Transverse colon (tissue), 4 donors: ENCODE measurements around the gene SLC2A4. TPM values are rescaled to one million over a fixed set of nuclear protein-coding genes. Genes with fewer than 3 reads are reported as not detected.

Source experiments
- DNase-seq: peaks from one replicate; pipeline ENCODE4 v3.0.0-alpha.2; 2019
- H3K27ac ChIP-seq, 4 donors: fragments of 200-600 bp; sonication (generic); 2 replicates each; pipeline ENCODE4 v1.5.1; 2016 to 2018; ENCODE audit warnings: inconsistent platforms in 4 of 4
- H3K27me3 ChIP-seq: fragments of 200-600 bp; sonication (generic); 2 replicates; pipeline ENCODE4 v1.5.1; 2017; ENCODE audit warnings: inconsistent platforms
- H3K36me3 ChIP-seq, 4 donors: fragments of 200-600 bp; sonication (generic); 2 replicates each; pipeline ENCODE4 v1.5.1; 2017 to 2019; ENCODE audit warnings: inconsistent platforms in 4 of 4
- H3K4me1 ChIP-seq, 4 donors: fragments of 200-600 bp; sonication (generic); 2 replicates each; pipeline ENCODE4 v1.5.1; 2017 to 2020; ENCODE audit warnings: inconsistent platforms in 4 of 4
- H3K4me3 ChIP-seq, 4 donors: fragments of 200-600 bp; sonication (generic); 1 replicate in 1 of 4; 2 replicates in 3 of 4; pipeline versions ENCODE4 v1.5.1 to v1.6.1; 2017 to 2019; ENCODE audit warnings: inconsistent platforms in 4 of 4
- H3K9me3 ChIP-seq, 2 donors: fragments of 200-600 bp; sonication (generic); 2 replicates each; pipeline ENCODE4 v1.5.1; 2017 to 2019; ENCODE audit warnings: inconsistent platforms in 2 of 2
- CTCF ChIP-seq, 5 experiments: fragments of 200-600 bp in 3 of 5; fragments of 450-650 bp in 2 of 5; sonication (generic) in 3 of 5; IDR thresholded peaks; 1 replicate in 2 of 5; 2 replicates in 3 of 5; pipeline ENCODE4 v1.5.1; 2016 to 2017; ENCODE audit warnings: antibody characterized with exemption in 5 of 5, inconsistent platforms in 3 of 5, mild to moderate bottlenecking in 2 of 5, moderate library complexity in 1 of 5
- EP300 ChIP-seq: sonication (generic); formaldehyde crosslinking; IDR thresholded peaks from one replicate; pipeline ENCODE4 v1.6.1; 2017; ENCODE audit warnings: antibody characterized with exemption, low read depth
- POLR2A ChIP-seq: fragments of 450-650 bp; IDR thresholded peaks from one replicate; pipeline ENCODE4 v1.6.1; 2016; ENCODE audit warnings: antibody characterized with exemption, mild to moderate bottlenecking, moderate library complexity
- POLR2AphosphoS5 ChIP-seq, 3 donors: sonication (generic); formaldehyde crosslinking; IDR thresholded peaks; one replicate each; pipeline ENCODE4 v1.6.1; 2016; ENCODE audit warnings: antibody characterized with exemption in 3 of 3
- WGBS, 2 donors: methylation state at CpG; one replicate each; pipeline ENCODE4 v1.1.5; 2018; ENCODE audit warnings: low coverage in 1 of 2; 5-methylcytosine and 5-hydroxymethylcytosine counted together
- in situ Hi-C, 4 donors: fragments of 200-750 bp; cut with MboI; loops; one replicate each; pipeline versions ENCODE4 v1.15.0 to v1.15.1; 2017; ENCODE audit warnings: low sequenced_read_pairs in 3 of 4, low pct_ligation_motif_present in 1 of 4, low pct_unique_long_range_greater_than_20kb in 1 of 4
- intact Hi-C: fragments of 100-400 bp; cut with DNase I; formaldehyde crosslinking; loops from one replicate; pipeline ENCODE4 v1.15.1; 2023; ENCODE audit warnings: low total_unique reads
- total RNA-seq, 4 donors: library from RNA; depleted of rRNA; stranded (reverse); fragments of >200 nt; gene quantifications; one replicate each; pipeline ENCODE4 v1.1.0, GENCODE V29; 2016

SLC2A4 gene
- 10 to 100 TPM in 3 of 4 donors, 1 to 10 TPM in 1; 9.7 to 35.5 (median 20.3) TPM for total RNA-seq

GRCh38 chr17:7281074-7281952 is at the start of gene SLC2A4:
TSS of gene SLC2A4 (plus strand) at chr17:7281718. CDS start at chr17:7281935, 217 bp downstream.
- TF ChIP-seq POLR2AphosphoS5 (IDR thresholded peaks at IDR 0.05) (peak; percentile 57 to 73 (median 59)), POLR2A (peak; percentile 54), EP300 (no peak)
- no peaks in the 10 kb centered on the region for H3K27me3 ChIP-seq
- intact Hi-C loops (loop anchor here (2.0 kb wide), 1 partner anchor 15 kb away; no protein-coding TSS in a partner anchor), in situ Hi-C loops (loop anchor here in 2 of 4 donors (25.0 kb wide), 1 partner anchor 244 kb away; the partner anchor contains the start of genes SLC16A11 (in 2 of the 2) and SLC16A13 (in 2 of the 2))
- peak; percentile 97 for DNase-seq
- WGBS, 2 donors: 0 to 10% methylated on average over 2 to 61 of the region's 71 CpGs
- peak within 1 kb of the TSS; percentile 41 to 71 (median 48) for H3K4me3 ChIP-seq
- H3K27ac ChIP-seq: peak within 1 kb of the TSS; percentile 84 to 89 (median 86)
- peaks cover 12 to 42% (median 33%) of the 10 kb centered on the region in 4 donors for H3K4me1 ChIP-seq
- H3K9me3 ChIP-seq: no peaks in the 10 kb centered on the region
- no peaks in the 10 kb centered on the region for H3K36me3 ChIP-seq

- in situ Hi-C loops: loop anchor here in 1 of 4 donors (25.0 kb wide), 1 partner anchor 905 kb away; no protein-coding TSS in a partner anchor
- TF ChIP-seq POLR2AphosphoS5 (IDR thresholded peaks at IDR 0.05): no peak
- TF ChIP-seq EP300: no peak
- no peak for TF ChIP-seq CTCF (IDR thresholded peaks at IDR 0.05)
- no peak for TF ChIP-seq POLR2A
- H3K4me1 ChIP-seq: peaks cover 24 to 48% (median 31%) of the 10 kb centered on the region in 4 donors
- H3K36me3 ChIP-seq: peaks cover 0 to 20% (median 9%) of the 10 kb centered on the region in 4 donors
- intact Hi-C loops: no loop called here
- WGBS, 2 donors: 77 to 80% methylated on average over 3 to 5 of the region's 5 CpGs
- DNase-seq: no peak
- no peaks in the 10 kb centered on the region for H3K9me3 ChIP-seq
- no peaks in the 10 kb centered on the region for H3K27me3 ChIP-seq
- no peak overlapping the region for H3K4me3 ChIP-seq
- H3K27ac ChIP-seq: no peak overlapping the region
Measured at GRCh38 chr17:7232114-7232513, 49.4 kb upstream of the SLC2A4 start.

- H3K9me3 ChIP-seq: no peaks in the 10 kb centered on the region
- H3K4me1 ChIP-seq: peaks cover 29 to 54% (median 37%) of the 10 kb centered on the region in 4 donors
- WGBS, 2 donors: 0 to 1% methylated on average over 2 to 9 of the region's 9 CpGs
- no peak for DNase-seq
- peaks cover 0 to 16% (median 5%) of the 10 kb centered on the region in 4 donors for H3K36me3 ChIP-seq
- intact Hi-C loops (no loop called here), in situ Hi-C loops (loop anchor here in 1 of 4 donors (25.0 kb wide), 1 partner anchor 904 kb away; no protein-coding TSS in a partner anchor)
- H3K27ac ChIP-seq: peak overlapping the region; percentile 88 to 96 (median 92)
- TF ChIP-seq POLR2A (no peak), EP300 (no peak), CTCF (IDR thresholded peaks at IDR 0.05) (no peak), POLR2AphosphoS5 (IDR thresholded peaks at IDR 0.05) (no peak)
- no peaks in the 10 kb centered on the region for H3K27me3 ChIP-seq
- H3K4me3 ChIP-seq: peak overlapping the region; percentile 71 to 84 (median 76)
Measured at GRCh38 chr17:7233701-7234082, 47.8 kb upstream of the SLC2A4 start.

- peaks cover 29 to 54% (median 37%) of the 10 kb centered on the region in 4 donors for H3K4me1 ChIP-seq
- peak; percentile 96 for DNase-seq
- H3K27ac ChIP-seq: peak within 1 kb of the TSS; percentile 88 to 96 (median 92)
- H3K27me3 ChIP-seq: no peaks in the 10 kb centered on the region
- peaks cover 0 to 9% (median 2%) of the 10 kb centered on the region in 4 donors for H3K36me3 ChIP-seq
- in situ Hi-C loops (loop anchor here in 1 of 4 donors (25.0 kb wide), 1 partner anchor 903 kb away; no protein-coding TSS in a partner anchor), intact Hi-C loops (no loop called here)
- 1% methylated on average over 67 of the region's 72 CpGs; no CpG with 5 or more reads in 1 of the 2 donors for WGBS, 2 donors
- no peaks in the 10 kb centered on the region for H3K9me3 ChIP-seq
- peak within 1 kb of the TSS; percentile 71 to 84 (median 76) for H3K4me3 ChIP-seq
- peak; percentile 83 for TF ChIP-seq POLR2A
- TF ChIP-seq CTCF (IDR thresholded peaks at IDR 0.05): peak in 1 of 5 experiments; percentile 29
- TF ChIP-seq EP300: peak; percentile 7
- TF ChIP-seq POLR2AphosphoS5 (IDR thresholded peaks at IDR 0.05): peak; percentile 84 to 90 (median 86)
Measured at GRCh38 chr17:7234083-7234951, 47.2 kb upstream of the SLC2A4 start, which contains the start of gene DVL2. TSS of gene DVL2 (minus strand) at chr17:7234517. CDS start at chr17:7234262, 255 bp downstream.
